HepG2 (cell line): ENCODE data around the gene NAA15.

ENCODE experiments used
- JARID2 ChIP-seq: sonication (generic); formaldehyde crosslinking; IDR thresholded peaks from 2 replicates; pipeline ENCODE4 v1.8.1; 2023; ENCODE audit warnings: missing genetic modification reagents, inconsistent platforms; ENCODE audit not compliant: insufficient replicate concordance
- SP4 ChIP-seq: sonication (generic); formaldehyde crosslinking; IDR thresholded peaks from 2 replicates; pipeline ENCODE4 v1.8.1; 2023; ENCODE audit warnings: mild to moderate bottlenecking, missing genetic modification reagents
- ZBTB20 ChIP-seq: sonication (generic); formaldehyde crosslinking; IDR thresholded peaks from 2 replicates; pipeline ENCODE4 v1.8.1; 2023; ENCODE audit warnings: missing genetic modification reagents, low read depth, mild to moderate bottlenecking, borderline replicate concordance
- ZNF670 ChIP-seq: sonication (generic); formaldehyde crosslinking; IDR thresholded peaks from 2 replicates; pipeline ENCODE4 v1.8.0; 2022; ENCODE audit warnings: mild to moderate bottlenecking, missing genetic modification reagents, borderline replicate concordance

- TF ChIP-seq ZBTB20 (no peak), JARID2 (CRISPR knock-in tag) (no peak), ZNF670 (CRISPR knock-in tag) (no peak), SP4 (no peak)
Observed at GRCh38 chr4:139299536-139299935, 1.8 kb upstream of the NAA15 start.
